ENCODE measurements around the gene SELENOS.

- TF ChIP-seq CTCF (IDR thresholded peaks at IDR 0.05) (peak in 1 of 6 experiments; percentile 8), POLR2A (IDR thresholded peaks at IDR 0.05) (peak; percentile 67 to 70)
These were observed 25.2 kb downstream of the SELENOS start, which contains the start of gene CHSY1 for GRCh38 chr15:101251830-101252820.
